OCI-LY1 (cell line): ENCODE measurements around the gene GLMN.

Source experiments
- EZH2 ChIP-seq: fragments of 200-600 bp; sonication (generic), shearing (Covaris generic); IDR thresholded peaks from 2 replicates; pipeline ENCODE4 v1.8.0; 2017; ENCODE audit warnings: borderline replicate concordance, mixed run types, mild to moderate bottlenecking, antibody characterized with exemption, low read length, moderate library complexity, mixed read lengths
- TF ChIP-seq, protein P1 (sequence below): fragments of 200-600 bp; sonication (generic), shearing (Covaris generic); IDR thresholded peaks from 2 replicates; pipeline ENCODE4 v1.5.1; 2017; ENCODE audit warnings: mild to moderate bottlenecking, antibody characterized with exemption, low read length, moderate library complexity, mixed read lengths

DNA sequence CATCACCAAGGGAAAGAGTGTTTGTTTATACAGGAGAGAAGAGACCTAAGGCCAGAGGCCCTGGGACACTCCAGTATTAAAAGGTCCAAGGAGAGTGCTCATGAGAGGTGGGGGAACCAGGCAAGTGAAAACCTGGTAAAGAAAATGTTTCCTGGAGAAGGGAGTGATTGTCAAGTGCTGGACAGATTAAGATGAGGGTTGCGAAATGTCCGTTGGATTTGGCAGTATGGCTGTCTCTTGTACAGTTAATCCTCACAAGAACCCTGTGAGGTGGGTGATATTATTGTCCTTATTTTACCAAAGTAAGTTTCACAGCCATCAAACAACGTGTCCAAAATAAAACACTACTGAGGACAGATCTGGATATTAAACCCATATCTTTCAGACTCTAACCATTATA lies 44.3 kb upstream of the GLMN start:
- TF ChIP-seq, protein P1, sequence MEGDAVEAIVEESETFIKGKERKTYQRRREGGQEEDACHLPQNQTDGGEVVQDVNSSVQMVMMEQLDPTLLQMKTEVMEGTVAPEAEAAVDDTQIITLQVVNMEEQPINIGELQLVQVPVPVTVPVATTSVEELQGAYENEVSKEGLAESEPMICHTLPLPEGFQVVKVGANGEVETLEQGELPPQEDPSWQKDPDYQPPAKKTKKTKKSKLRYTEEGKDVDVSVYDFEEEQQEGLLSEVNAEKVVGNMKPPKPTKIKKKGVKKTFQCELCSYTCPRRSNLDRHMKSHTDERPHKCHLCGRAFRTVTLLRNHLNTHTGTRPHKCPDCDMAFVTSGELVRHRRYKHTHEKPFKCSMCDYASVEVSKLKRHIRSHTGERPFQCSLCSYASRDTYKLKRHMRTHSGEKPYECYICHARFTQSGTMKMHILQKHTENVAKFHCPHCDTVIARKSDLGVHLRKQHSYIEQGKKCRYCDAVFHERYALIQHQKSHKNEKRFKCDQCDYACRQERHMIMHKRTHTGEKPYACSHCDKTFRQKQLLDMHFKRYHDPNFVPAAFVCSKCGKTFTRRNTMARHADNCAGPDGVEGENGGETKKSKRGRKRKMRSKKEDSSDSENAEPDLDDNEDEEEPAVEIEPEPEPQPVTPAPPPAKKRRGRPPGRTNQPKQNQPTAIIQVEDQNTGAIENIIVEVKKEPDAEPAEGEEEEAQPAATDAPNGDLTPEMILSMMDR: no peak
- no peak for TF ChIP-seq EZH2
